ENCODE data around the gene COLEC12.
A peak's percentile ranks its signal among the peaks of the same experiment; 100 is the strongest.
"Not testable (repeated sequence)": the region's sequence is repeated elsewhere in the genome, so short reads cannot be mapped to it uniquely, and the experiment has no call there.

COLEC12 gene

GRCh38 chr18:312415-312814 lies 188.1 kb downstream of the COLEC12 start:
- DNase-seq: no peak

- DNase-seq: no peak
Observed at GRCh38 chr18:310042-310441, 190.5 kb downstream of the COLEC12 start.

DNA sequence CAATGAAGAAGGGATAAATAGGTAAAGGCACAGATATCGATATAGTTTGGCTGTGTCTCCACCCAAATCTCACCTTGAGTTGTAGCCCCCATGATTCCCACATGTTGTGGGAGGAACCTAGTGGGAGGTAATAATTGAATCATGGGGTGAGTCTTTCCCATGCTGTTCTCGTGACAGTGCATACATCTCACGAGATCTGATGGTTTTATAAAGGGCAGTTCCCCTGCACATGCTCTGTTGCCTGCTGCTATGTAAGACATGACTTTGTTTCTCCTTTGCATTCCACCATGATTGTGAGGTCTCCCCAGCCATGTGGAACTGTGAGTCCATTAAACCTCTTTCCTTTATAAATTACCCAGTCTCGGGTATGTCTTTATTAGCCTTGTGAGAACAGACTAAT lies 192.4 kb downstream of the COLEC12 start:
- not testable (repeated sequence) for DNase-seq

- no peak for DNase-seq
Observed at GRCh38 chr18:306608-307255, 193.8 kb downstream of the COLEC12 start.

GRCh38 chr18:305003-305501 lies 195.4 kb downstream of the COLEC12 start:
- no peak for DNase-seq

GRCh38 chr18:303607-304006 lies 196.9 kb downstream of the COLEC12 start:
- DNase-seq: no peak

GRCh38 chr18:303011-303410 lies 197.5 kb downstream of the COLEC12 start:
- DNase-seq: no peak

DNA sequence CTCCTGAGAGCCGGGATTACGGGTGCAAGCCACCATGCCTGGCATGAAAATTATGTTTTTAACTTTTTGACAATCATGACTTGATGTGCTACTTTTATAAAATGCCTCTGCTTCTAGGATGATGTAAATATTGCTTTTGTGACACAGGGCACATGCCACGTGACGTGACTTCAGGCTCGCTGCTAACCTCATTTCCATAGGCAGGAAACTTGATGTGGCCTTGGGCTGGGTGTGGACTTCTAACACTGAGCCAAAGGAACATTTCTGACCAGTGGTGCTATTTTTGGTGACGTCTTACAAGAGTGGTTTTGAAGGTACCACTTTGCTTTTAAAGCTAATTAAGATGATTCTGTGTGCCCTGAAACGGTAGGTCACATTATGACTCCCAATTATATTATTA lies 198.4 kb downstream of the COLEC12 start:
- DNase-seq: no peak

DNA sequence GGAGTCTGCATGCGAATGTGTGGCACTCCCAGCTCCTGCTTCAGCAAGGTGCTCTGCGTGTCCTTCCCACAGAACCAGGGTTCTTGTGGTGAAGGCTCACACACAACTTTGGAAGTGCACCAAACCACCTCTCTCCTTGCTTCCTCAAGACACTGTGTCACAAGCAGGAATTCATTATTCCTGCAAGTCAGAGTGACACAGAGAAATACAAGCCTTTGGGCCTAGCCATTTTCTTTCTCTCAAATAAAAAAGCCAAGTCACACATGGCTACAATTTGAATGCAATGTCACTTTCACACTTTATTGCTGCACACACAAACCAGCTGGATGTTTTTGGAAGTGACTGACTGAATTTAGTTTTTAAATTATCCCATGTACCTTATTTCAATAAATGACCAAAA lies 202.6 kb downstream of the COLEC12 start:
- no peak for DNase-seq

GRCh38 chr18:295756-296490 lies 204.6 kb downstream of the COLEC12 start:
- DNase-seq: no peak

GRCh38 chr18:294566-294965 lies 205.9 kb downstream of the COLEC12 start:
- DNase-seq: no peak

GRCh38 chr18:293536-293935 lies 207.0 kb downstream of the COLEC12 start:
- no peak for DNase-seq

GRCh38 chr18:292271-292670 lies 208.2 kb downstream of the COLEC12 start:
- DNase-seq: no peak

DNA sequence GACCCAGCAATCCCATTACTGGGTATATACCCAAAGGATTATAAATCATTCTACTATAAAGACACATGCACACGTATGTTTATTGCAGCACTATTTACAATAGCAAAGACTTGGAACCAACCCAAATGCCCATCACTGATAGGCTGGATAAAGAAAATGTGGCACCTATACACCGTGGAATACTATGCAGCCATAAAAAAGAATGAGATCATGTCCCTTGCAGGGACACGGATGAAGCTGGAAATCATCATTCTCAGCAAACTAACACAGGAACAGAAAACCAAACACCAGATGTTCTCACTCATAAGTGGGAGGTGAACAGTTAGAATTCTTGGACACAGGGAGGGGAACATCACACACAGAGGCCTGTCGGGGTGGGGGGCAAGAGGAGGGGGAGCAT lies 210.5 kb downstream of the COLEC12 start:
- not testable (repeated sequence) for DNase-seq

GRCh38 chr18:289026-289425 lies 211.5 kb downstream of the COLEC12 start:
- DNase-seq: no peak

DNA sequence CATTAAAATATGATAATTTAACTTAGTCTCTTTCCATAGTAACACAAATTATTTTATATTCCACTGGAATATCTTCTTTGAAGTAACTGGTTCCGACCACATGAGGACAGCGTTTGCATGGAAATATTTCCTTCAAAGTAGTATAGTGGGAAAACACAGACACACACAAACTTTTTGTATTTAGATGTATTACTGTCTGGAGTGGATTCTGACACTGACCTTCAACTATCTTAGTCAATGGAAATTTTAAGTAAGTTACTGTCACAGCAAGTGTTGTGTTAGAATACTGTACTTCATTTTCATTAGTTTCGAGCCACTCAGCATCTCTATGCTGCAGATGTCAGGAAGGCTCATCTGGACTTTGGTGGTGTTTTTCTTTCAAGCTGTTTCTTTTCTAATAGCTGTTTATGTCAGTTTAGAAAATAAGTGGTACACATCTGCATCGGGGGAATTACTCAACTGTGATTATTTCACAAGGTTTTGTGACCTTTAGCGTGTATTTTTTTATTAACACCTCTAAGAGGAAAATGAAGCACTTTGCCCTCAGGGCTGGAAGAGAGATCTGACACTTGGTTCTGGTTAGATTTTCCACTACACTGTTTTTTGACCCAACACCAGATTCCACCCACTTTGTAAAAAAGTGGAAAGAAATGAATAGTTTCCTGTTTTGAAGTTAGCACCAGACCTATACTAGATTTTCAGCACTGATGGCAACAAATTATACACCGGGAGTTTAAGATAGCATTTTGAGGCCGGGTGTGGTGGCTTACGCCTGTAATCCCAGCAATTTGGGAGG lies 213.8 kb downstream of the COLEC12 start:
- DNase-seq: peak; percentile 26

- no peak for DNase-seq
Observed at GRCh38 chr18:285817-286216, 214.7 kb downstream of the COLEC12 start.

GRCh38 chr18:275486-275885 lies 225.0 kb downstream of the COLEC12 start:
- no peak for DNase-seq

DNA sequence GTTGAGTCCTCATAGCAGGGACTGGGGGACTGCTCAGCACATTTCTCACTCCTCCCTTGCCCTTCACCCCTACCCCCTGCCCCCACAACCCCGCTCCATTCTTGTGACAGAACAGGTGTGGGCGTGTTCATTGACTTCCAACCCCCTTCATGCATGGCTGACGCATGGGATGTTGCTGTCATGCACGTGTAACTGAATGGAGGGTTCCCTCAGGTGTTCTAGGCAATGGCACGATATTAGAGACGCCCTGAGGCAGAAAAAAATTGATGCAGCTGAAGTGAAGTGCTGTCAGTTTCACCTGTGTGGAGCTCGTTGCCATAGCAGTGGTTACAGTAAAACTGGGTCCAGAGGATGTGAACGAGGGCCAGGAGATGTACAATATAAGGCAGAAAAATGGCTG lies 226.2 kb downstream of the COLEC12 start:
- no peak for DNase-seq

- no peak for DNase-seq
Observed at GRCh38 chr18:273525-273924, 227.0 kb downstream of the COLEC12 start.

DNA sequence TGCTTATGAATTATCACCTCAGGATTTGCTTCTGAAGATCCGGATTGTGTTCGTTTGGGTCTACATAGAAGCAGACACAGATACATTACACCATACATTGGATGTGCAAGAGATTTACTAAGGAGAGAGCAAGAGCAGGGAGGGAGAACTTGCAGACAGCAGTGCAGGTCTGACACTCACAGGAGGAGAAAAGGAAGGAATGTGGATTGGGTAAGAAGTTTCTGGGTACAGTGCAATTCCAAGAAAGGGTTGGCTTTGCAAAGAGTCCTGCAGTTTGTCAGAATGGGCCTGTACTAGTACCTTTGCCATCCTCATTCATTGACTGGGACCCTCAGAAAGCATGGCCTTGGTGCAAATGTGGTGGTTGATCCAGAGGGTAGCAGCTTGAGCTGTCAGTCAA lies 227.9 kb downstream of the COLEC12 start:
- DNase-seq: no peak

DNA sequence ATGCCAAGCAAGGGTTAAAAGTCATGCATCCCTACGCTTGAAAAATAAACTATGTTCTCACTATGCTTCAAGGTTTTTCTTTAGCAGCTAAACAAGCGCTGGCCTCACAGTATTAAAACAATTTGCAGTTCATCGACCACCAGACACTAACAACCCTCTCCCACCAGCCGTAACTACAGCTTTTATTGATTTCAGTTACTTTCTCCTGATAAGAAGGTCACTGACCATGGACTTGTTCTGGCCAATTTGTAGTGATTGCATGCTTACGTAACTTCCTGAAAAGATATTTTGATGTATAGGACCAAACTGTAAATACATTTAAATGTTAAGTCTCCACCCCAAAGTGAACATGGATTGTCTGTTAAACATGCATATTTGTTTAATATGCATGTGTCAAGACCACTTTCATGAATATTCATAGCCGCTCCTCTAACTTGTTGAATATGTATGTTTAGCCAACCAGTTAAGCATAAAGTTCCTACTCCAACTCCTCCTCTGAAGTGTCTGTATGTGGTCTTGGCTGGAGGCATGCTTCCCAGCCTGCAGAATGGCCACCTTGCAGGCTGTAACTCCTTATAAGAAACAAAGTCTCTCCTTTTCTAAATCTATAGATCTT lies 230.9 kb downstream of the COLEC12 start:
- DNase-seq: no peak
